Keratinocyte (primary cell): ENCODE data around the gene SLC6A17. TPM values are rescaled to one million over a fixed set of nuclear protein-coding genes. Genes with fewer than 3 reads are reported as not detected.

Experiments used
- DNase-seq: peaks from one replicate; pipeline ENCODE4 v3.0.0-alpha.2; 2011; ENCODE audit warnings: low read depth, missing footprints, low spot score
- FAIRE-seq: peaks from 2 replicates; lab custom pipeline; 2011; peaks lifted over from hg19 to GRCh38; lab: Jason Lieb, UNC
- H2AFZ ChIP-seq: 2 replicates; pipeline ENCODE4 v1.6.0; 2012; ENCODE audit warnings: low read length, control low read depth, inconsistent platforms; ENCODE audit not compliant: control insufficient read depth
- H3K27ac ChIP-seq: 2 replicates; pipeline ENCODE4 v1.5.1; 2011; ENCODE audit warnings: low read length; ENCODE audit not compliant: control insufficient read depth, insufficient read depth
- H3K27me3 ChIP-seq: 3 replicates; pipeline ENCODE4 v1.6.0; 2011; ENCODE audit warnings: low read length; ENCODE audit not compliant: control insufficient read depth, insufficient read depth; ENCODE audit errors: extremely low read depth
- H3K36me3 ChIP-seq, 2 experiments: 2 replicates in 1 of 2; 3 replicates in 1 of 2; pipeline ENCODE4 v1.5.1; 2011; ENCODE audit warnings: low read length in 2 of 2, mild to moderate bottlenecking in 1 of 2; ENCODE audit not compliant: control insufficient read depth in 2 of 2, insufficient read depth in 2 of 2; ENCODE audit errors: extremely low read depth in 1 of 2
- H3K4me1 ChIP-seq: 3 replicates; pipeline ENCODE4 v1.5.1; 2011; ENCODE audit warnings: low read length; ENCODE audit not compliant: control insufficient read depth, insufficient read depth; ENCODE audit errors: extremely low read depth
- H3K4me2 ChIP-seq: 3 replicates; pipeline ENCODE4 v1.6.0; 2011; ENCODE audit warnings: low read depth, low read length; ENCODE audit not compliant: control insufficient read depth, insufficient read depth; ENCODE audit errors: extremely low read depth
- H3K4me3 ChIP-seq, 3 experiments: fragments of 200-600 bp in 1 of 3; sonication (generic) in 1 of 3; 2 replicates in 2 of 3; 3 replicates in 1 of 3; pipeline ENCODE4 v1.5.1; 2011 to 2016; ENCODE audit warnings: low read length in 3 of 3, mild to moderate bottlenecking in 3 of 3, control low read depth in 2 of 3, inconsistent platforms in 1 of 3, low read depth in 1 of 3, mixed read lengths in 1 of 3, mixed run types in 1 of 3, moderate library complexity in 1 of 3; ENCODE audit not compliant: control insufficient read depth in 2 of 3, insufficient read depth in 2 of 3; ENCODE audit errors: extremely low read depth in 1 of 3
- H3K79me2 ChIP-seq: 2 replicates; pipeline ENCODE4 v1.6.0; 2012; ENCODE audit warnings: low read length; ENCODE audit not compliant: control insufficient read depth, insufficient read depth
- H3K9ac ChIP-seq: 3 replicates; pipeline ENCODE4 v1.6.0; 2011; ENCODE audit warnings: low read length; ENCODE audit not compliant: control insufficient read depth, insufficient read depth; ENCODE audit errors: extremely low read depth
- H3K9me1 ChIP-seq: 3 replicates; pipeline ENCODE4 v1.6.0; 2011; ENCODE audit warnings: low read length; ENCODE audit not compliant: control insufficient read depth, insufficient read depth; ENCODE audit errors: extremely low read depth
- H3K9me3 ChIP-seq: 2 replicates; pipeline ENCODE4 v1.5.1; 2012; ENCODE audit warnings: low read depth, low read length; ENCODE audit not compliant: control insufficient read depth
- H4K20me1 ChIP-seq: 3 replicates; pipeline ENCODE4 v1.6.0; 2011; ENCODE audit warnings: low read length; ENCODE audit not compliant: control insufficient read depth, insufficient read depth; ENCODE audit errors: extremely low read depth
- CTCF ChIP-seq, 3 experiments: IDR thresholded peaks in 1 of 3; conservative IDR thresholded peaks in 1 of 3; optimal IDR thresholded peaks in 1 of 3; 2 replicates in 2 of 3; 3 replicates in 1 of 3; pipeline versions ENCODE3 to v1.5.1; 2011; ENCODE audit warnings: low read length in 3 of 3, mild to moderate bottlenecking in 3 of 3, moderate library complexity in 2 of 3, control low read depth in 1 of 3, inconsistent platforms in 1 of 3; ENCODE audit not compliant: insufficient read depth in 2 of 3; ENCODE audit errors: extremely low read depth in 1 of 3
- EZH2 ChIP-seq: IDR thresholded peaks from one replicate; pipeline ENCODE4 v1.6.1; 2012; ENCODE audit warnings: inconsistent platforms, mild to moderate bottlenecking, low read length, moderate library complexity
- dilution Hi-C: fragments of 300-500 bp; cut with MboI; formaldehyde crosslinking; loops from one replicate; pipeline ENCODE4 v1.7.0; 2020; ENCODE audit warnings: low sequenced_read_pairs; ENCODE audit not compliant: extremely low pct_ligation_motif_present
- polyA plus RNA-seq, 5 experiments: library from polyadenylated mRNA; depleted of rRNA in 3 of 5; stranded (reverse) in 3 of 5; stranded (forward) in 1 of 5; unstranded in 1 of 5; fragments of >200 nt; gene quantifications; 1 replicate in 1 of 5; 2 replicates in 3 of 5; 3 replicates in 1 of 5; pipeline versions ENCODE4 v1.2.1 to v1.2.3, GENCODE V29; 2011 to 2012; ENCODE audit warnings: missing spikeins in 2 of 5, low read depth in 1 of 5, low replicate concordance in 1 of 5

SLC6A17 gene
- polyA plus RNA-seq, 1 donor (not counting 4 experiments of a cell fraction or from before 2014, with no cell fraction given), result 0.25 TPM

- H3K9ac ChIP-seq, result no peak overlapping the region
- no peak for DNase-seq
- dilution Hi-C loops, result no loop called here
- H3K9me1 ChIP-seq, result no peaks in the 10 kb centered on the region
- H3K4me2 ChIP-seq, result no peak overlapping the region
- H3K9me3 ChIP-seq, result no peaks in the 10 kb centered on the region
- no peak for FAIRE-seq
- no peak for TF ChIP-seq CTCF (optimal IDR thresholded peaks at IDR 0.05 in 1 of 3, IDR thresholded peaks at IDR 0.05 in 1 of 3, conservative IDR thresholded peaks at IDR 0.05 in 1 of 3; ENCODE audit: extremely low read depth in 1 of 3, insufficient read depth in 2 of 3, low read length in 3 of 3)
- no peak for TF ChIP-seq EZH2
- H3K4me1 ChIP-seq, result peaks cover 4% of the 10 kb centered on the region
- no peaks in the 10 kb centered on the region for H3K36me3 ChIP-seq
- no peaks in the 10 kb centered on the region for H3K27me3 ChIP-seq
- no peaks in the 10 kb centered on the region for H3K79me2 ChIP-seq
- H4K20me1 ChIP-seq, result no peaks in the 10 kb centered on the region
- H3K4me3 ChIP-seq, result no peak overlapping the region
- H3K27ac ChIP-seq, result no peak overlapping the region
- no peak overlapping the region for H2AFZ ChIP-seq
Observed at GRCh38 chr1:110205591-110206155, 55.4 kb downstream of the SLC6A17 start.

- FAIRE-seq (no peak), DNase-seq (no peak)
- Histone ChIP-seq H3K36me3 (no peaks in the 10 kb centered on the region), H3K79me2 (no peaks in the 10 kb centered on the region), H3K27me3 (no peaks in the 10 kb centered on the region), H3K4me2 (no peak overlapping the region), H3K4me3 (no peak overlapping the region), H3K4me1 (peaks cover 4% of the 10 kb centered on the region), H3K9me3 (no peaks in the 10 kb centered on the region), H3K9ac (no peak overlapping the region), H3K27ac (no peak overlapping the region), H3K9me1 (no peaks in the 10 kb centered on the region), H2AFZ (no peak overlapping the region), H4K20me1 (no peaks in the 10 kb centered on the region)
- dilution Hi-C loops, result no loop called here
- TF ChIP-seq CTCF (optimal IDR thresholded peaks at IDR 0.05 in 1 of 3, IDR thresholded peaks at IDR 0.05 in 1 of 3, conservative IDR thresholded peaks at IDR 0.05 in 1 of 3; ENCODE audit: extremely low read depth in 1 of 3, insufficient read depth in 2 of 3, low read length in 3 of 3), result no peak
- no peak for TF ChIP-seq EZH2
Observed at GRCh38 chr1:110206261-110206920, 56.1 kb downstream of the SLC6A17 start.
